ENCODE results near the gene ZNF827. TPM values are rescaled to one million over a fixed set of nuclear protein-coding genes. Genes with fewer than 3 reads are reported as not detected.

The ZNF827 gene
- total and polyA plus RNA-seq, 2 of the 13 experiments (the other 11 are each of a cell fraction or from before 2014, with no cell fraction given), result 2.8 TPM

DNA sequence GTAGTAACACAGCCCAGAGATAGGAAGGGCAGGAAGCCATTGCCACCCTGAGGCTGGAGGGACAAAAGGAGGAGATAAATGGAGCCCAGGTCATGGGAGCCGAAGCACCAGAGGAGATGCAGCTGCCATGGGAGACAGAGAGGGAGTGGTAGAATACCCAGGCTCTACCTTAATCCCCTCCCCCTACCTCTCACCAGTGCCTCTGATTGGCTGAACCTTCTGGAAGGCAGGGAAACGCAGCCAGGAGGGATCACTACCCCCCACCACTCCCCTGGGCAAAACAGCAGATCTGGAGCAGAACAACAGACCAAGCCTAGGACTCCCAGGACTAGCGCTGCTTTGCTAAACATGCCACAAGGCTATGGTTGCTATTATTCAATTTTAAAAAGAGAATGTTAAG is 114.2 kb downstream of the ZNF827 start:
- ChIA-PET CTCF (ENCODE audit: low intra/inter-chr PET ratio, low total read pairs) (no interaction called here), POLR2A (no interaction called here)
- Histone ChIP-seq H3K27ac (ENCODE audit: extremely low read length, insufficient read depth, low read length) (no peak overlapping the region), H3K4me2 (ENCODE audit: low read depth, low read length) (no peak overlapping the region), H3K36me3 (replicated peaks in 1 of 2; ENCODE audit: control insufficient read depth in 1 of 2, insufficient read depth in 2 of 2, low read length in 2 of 2) (peaks cover 1 to 20% of the 10 kb centered on the region in 2 experiments; a peak in 4 of 5 replicates), H4K20me1 (ENCODE audit: insufficient read depth, low read length) (no peaks in the 10 kb centered on the region), H3K4me1 (ENCODE audit: insufficient read depth, low read length) (no peaks in the 10 kb centered on the region), H3K4me3 (replicated peaks in 1 of 3; ENCODE audit: insufficient read depth in 1 of 3, low read depth in 2 of 3, low read length in 3 of 3) (no peak overlapping the region), H3K9me3 (ENCODE audit: low read length) (no peaks in the 10 kb centered on the region), H3K27me3 (ENCODE audit: control insufficient read depth in 1 of 2, insufficient read depth in 2 of 2, low read length in 2 of 2) (no peaks in the 10 kb centered on the region), H3K79me2 (ENCODE audit: insufficient read depth, low read length) (no peaks in the 10 kb centered on the region), H2AFZ (ENCODE audit: low read length) (no peak overlapping the region), H3K9ac (ENCODE audit: insufficient read depth, low read depth, low read length) (no peak overlapping the region)
- intact Hi-C loops (cut with micrococcal nuclease; ENCODE audit: unreplicated experiment), result no loop called here
- BruUV-seq (replicated peaks), result no TSS peak
- WGBS (ENCODE audit: low lambda C conversion rate), result 94% methylated on average over 3 of the region's 3 CpGs
- no peak for FAIRE-seq
- DNase-seq (ENCODE audit: low spot score), result no peak
- ATAC-seq, result no peak
- in situ Hi-C loops (cut with HindIII; ENCODE audit: extremely low pct_ligation_motif_present, low pct_unique_long_range_greater_than_20kb), result no loop called here
- TF ChIP-seq ATRX (CRISPR knock-in tag; IDR thresholded peaks at IDR 0.05; ENCODE audit: borderline replicate concordance) (no peak), ZNF20 (CRISPR knock-in tag; IDR thresholded peaks at IDR 0.05) (no peak), FOXJ3 (CRISPR knock-in tag; IDR thresholded peaks at IDR 0.05; ENCODE audit: borderline replicate concordance) (no peak), ZNF235 (CRISPR knock-in tag; IDR thresholded peaks at IDR 0.05; ENCODE audit: borderline replicate concordance) (no peak), ZNF709 (CRISPR knock-in tag; IDR thresholded peaks at IDR 0.05) (no peak), KDM3A (CRISPR knock-in tag; IDR thresholded peaks at IDR 0.05; ENCODE audit: low read depth) (no peak), POLR2AphosphoS2 (IDR thresholded peaks at IDR 0.05; ENCODE audit: low read depth, low read length) (no peak), HNF4G (IDR thresholded peaks at IDR 0.05; ENCODE audit: borderline replicate concordance, low read depth, low read length) (no peak), HNF4G (CRISPR knock-in tag; IDR thresholded peaks at IDR 0.05; ENCODE audit: borderline replicate concordance, low read depth) (no peak), ZNF180 (CRISPR knock-in tag; IDR thresholded peaks at IDR 0.05; ENCODE audit: borderline replicate concordance, low read depth) (no peak), CBX1 (IDR thresholded peaks at IDR 0.05; ENCODE audit: low read depth) (no peak), PITX1 (CRISPR knock-in tag; IDR thresholded peaks at IDR 0.05) (no peak), AGO1 (IDR thresholded peaks at IDR 0.05; ENCODE audit: low read depth, low read length, poor library complexity, severe bottlenecking) (no peak), RORA (CRISPR knock-in tag; IDR thresholded peaks at IDR 0.05) (no peak)
- TF ChIP-seq, protein P1, sequence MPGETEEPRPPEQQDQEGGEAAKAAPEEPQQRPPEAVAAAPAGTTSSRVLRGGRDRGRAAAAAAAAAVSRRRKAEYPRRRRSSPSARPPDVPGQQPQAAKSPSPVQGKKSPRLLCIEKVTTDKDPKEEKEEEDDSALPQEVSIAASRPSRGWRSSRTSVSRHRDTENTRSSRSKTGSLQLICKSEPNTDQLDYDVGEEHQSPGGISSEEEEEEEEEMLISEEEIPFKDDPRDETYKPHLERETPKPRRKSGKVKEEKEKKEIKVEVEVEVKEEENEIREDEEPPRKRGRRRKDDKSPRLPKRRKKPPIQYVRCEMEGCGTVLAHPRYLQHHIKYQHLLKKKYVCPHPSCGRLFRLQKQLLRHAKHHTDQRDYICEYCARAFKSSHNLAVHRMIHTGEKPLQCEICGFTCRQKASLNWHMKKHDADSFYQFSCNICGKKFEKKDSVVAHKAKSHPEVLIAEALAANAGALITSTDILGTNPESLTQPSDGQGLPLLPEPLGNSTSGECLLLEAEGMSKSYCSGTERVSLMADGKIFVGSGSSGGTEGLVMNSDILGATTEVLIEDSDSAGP (CRISPR knock-in tag; IDR thresholded peaks at IDR 0.05; ENCODE audit: borderline replicate concordance), result no peak
- TF ChIP-seq, protein P2, sequence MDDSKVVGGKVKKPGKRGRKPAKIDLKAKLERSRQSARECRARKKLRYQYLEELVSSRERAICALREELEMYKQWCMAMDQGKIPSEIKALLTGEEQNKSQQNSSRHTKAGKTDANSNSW (CRISPR knock-in tag; IDR thresholded peaks at IDR 0.05; ENCODE audit: borderline replicate concordance), result no peak
- TF ChIP-seq, protein P3, sequence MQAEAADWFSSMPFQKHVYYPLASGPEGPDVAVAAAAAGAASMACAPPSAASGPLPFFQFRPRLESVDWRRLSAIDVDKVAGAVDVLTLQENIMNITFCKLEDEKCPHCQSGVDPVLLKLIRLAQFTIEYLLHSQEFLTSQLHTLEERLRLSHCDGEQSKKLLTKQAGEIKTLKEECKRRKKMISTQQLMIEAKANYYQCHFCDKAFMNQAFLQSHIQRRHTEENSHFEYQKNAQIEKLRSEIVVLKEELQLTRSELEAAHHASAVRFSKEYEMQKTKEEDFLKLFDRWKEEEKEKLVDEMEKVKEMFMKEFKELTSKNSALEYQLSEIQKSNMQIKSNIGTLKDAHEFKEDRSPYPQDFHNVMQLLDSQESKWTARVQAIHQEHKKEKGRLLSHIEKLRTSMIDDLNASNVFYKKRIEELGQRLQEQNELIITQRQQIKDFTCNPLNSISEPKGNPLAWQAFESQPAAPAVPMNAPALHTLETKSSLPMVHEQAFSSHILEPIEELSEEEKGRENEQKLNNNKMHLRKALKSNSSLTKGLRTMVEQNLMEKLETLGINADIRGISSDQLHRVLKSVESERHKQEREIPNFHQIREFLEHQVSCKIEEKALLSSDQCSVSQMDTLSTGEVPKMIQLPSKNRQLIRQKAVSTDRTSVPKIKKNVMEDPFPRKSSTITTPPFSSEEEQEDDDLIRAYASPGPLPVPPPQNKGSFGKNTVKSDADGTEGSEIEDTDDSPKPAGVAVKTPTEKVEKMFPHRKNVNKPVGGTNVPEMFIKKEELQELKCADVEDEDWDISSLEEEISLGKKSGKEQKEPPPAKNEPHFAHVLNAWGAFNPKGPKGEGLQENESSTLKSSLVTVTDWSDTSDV (CRISPR knock-in tag; IDR thresholded peaks at IDR 0.05), result no peak
- TF ChIP-seq, protein P4, sequence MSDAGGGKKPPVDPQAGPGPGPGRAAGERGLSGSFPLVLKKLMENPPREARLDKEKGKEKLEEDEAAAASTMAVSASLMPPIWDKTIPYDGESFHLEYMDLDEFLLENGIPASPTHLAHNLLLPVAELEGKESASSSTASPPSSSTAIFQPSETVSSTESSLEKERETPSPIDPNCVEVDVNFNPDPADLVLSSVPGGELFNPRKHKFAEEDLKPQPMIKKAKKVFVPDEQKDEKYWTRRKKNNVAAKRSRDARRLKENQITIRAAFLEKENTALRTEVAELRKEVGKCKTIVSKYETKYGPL (CRISPR knock-in tag; IDR thresholded peaks at IDR 0.05), result no peak

All from HepG2 (cell line).